NCI-H510A treated with DMSO at 0.1 percent for 48 hours (cell line): ENCODE results near the gene CCL5.

Experiments
- DNase-seq: peaks from one replicate; lab custom pipeline; 2025; lab: John Stamatoyannopoulos, UW

CCL5 gene

DNA sequence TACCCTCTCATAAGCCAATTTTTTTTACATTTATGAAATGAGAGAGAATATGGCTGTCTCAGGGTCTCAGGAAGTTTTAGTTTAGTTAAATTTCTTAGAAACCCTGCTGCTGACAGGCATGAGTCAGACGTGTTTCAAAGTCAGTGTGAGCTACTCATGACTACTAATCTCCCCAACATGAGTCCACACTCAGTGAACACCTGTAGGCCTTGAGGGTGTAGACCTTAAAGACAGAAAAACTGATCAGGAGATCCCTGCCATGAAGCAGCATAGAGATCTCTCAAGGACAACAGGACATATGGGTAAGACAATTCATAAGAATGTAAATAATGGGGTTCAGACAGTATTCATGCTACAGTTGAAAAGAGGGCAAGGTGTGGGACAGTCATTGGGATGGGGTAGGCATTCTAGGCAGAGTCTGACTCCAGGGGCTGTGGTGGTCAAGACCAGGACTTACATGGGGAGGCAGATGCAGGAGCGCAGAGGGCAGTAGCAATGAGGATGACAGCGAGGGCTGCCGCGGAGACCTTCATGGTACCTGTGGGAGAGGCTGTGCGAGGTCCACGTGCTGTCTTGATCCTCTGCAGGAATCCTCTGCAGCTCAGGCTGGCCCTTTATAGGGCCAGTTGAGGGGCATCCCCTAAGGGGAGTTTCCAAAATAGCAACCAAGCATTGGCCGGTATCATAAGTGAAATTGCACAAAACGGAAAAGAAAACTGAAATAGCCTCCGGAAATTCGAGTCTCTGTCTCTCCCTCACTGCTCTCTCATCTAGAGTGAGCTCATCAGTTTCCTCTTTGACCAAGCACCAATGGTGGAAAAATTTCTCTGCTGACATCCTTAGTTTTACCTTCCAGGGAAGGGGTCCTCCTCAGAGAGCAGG, at the start of gene CCL5:
Gene CCL5, minus strand, starts transcription at position 588 of the 882 bp plus-strand sequence.
- DNase-seq, result no peak

DNA sequence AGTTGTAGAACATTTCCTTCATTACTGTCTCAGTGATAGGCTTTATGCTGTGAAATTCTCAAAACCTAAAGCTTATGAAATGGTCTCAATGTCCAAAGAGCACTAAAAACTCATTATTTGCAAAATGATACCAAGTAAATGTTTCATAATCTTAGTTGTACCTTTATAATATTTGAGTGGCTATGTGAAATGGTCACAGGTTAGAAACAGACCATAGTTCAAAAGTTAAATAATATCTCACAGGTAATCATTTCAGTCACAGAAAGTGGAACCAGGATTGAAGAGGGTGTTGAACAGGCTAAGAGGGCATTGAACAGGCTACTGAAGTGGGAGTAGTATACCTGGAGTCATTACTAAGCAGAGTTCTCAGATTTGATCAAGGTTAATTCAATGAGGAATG, 47.6 kb upstream of the CCL5 start:
- DNase-seq, result no peak

DNA sequence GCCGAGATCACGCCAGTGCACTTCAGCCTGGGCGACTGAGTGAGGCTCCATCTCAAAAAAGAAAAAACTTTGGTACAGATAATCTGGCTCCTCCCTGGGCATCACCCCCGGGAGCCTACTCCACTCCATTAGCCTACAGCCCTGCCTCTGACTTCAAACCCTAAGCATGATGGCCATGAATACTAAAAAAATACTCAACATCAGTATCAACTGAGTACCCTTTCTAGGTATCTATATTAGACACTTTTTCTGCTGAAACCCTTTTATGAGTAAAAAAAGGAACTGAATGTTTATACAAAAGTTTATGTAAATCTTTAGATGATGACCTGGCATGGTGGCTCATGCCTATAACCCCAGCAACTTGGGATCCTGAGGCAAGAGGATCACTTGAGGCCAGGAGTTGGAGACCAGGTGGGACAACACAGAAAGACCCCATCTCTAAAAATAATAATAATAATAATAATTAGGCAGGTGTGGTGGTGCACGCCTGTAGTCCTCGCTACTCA, 43.5 kb upstream of the CCL5 start:
- no peak for DNase-seq

- no peak for DNase-seq
Observed at GRCh38 chr17:35920229-35920628, 40.1 kb upstream of the CCL5 start.

DNA sequence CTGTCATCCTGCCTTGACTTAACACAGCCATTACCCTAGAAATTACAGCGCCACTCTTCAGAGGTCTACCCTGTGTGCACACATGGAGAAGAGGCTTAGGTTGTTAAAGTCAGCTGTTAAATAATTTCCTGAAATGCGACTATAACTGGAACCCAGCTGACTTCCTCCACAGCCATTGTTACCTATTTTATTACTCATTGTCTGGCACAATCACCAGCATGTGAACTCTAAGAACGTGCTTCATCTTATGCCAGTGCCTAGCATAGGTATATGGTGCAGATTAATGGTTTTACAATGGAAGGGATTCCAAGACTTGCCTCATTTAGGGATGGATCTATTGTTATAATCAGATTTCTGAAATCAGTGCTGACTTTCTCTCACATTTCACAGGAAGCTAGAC, 38.5 kb upstream of the CCL5 start:
- no peak for DNase-seq

GRCh38 chr17:35917519-35918213, 37.5 kb upstream of the CCL5 start:
- DNase-seq, result no peak

GRCh38 chr17:35915153-35915964, 35.2 kb upstream of the CCL5 start:
- DNase-seq, result no peak

DNA sequence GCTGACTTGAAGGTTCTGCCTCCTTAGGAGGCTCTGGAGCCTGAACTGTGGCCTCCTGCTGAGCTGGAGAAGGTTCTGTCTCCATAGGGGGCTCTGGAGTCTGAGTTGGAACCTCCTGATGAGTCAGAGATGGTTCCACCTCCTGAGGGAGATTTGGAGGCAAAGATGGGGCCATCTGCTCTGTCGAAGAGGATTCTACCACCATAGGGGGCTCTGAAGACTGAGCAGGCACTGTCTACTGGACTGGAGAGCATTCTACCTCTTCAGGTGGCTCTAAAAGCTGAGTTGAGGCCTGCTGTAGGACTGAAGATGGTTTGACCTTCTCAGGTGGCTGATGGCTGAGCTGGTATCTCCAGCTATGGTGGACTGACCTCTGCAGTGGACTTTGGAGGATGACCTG, 34.2 kb upstream of the CCL5 start:
- DNase-seq, result no peak

DNA sequence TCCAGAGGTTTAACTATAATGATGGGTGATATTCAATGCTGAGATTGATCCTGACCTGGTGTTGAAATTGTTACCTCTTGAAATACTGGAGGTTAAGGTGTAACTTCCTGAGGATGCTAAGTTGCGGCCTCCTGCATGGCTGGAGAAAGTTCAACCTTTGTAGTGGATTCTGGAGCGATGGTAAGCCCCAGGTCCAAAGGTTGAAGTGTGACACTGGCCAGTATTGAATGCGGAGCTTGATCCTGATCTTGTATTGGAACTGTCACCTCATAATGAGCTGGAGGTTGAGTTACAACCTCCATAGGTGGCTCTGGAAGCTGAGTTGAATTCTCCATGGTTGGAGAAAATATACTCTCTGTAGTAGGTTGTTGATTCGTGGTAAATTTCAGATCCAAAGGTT, 33.4 kb upstream of the CCL5 start:
- no peak for DNase-seq

- no peak for DNase-seq
Observed at GRCh38 chr17:35912942-35913341, 32.8 kb upstream of the CCL5 start.

GRCh38 chr17:35912339-35912912, 32.3 kb upstream of the CCL5 start:
- DNase-seq, result no peak

- no peak for DNase-seq
Observed at GRCh38 chr17:35909408-35909807, 29.2 kb upstream of the CCL5 start.

DNA sequence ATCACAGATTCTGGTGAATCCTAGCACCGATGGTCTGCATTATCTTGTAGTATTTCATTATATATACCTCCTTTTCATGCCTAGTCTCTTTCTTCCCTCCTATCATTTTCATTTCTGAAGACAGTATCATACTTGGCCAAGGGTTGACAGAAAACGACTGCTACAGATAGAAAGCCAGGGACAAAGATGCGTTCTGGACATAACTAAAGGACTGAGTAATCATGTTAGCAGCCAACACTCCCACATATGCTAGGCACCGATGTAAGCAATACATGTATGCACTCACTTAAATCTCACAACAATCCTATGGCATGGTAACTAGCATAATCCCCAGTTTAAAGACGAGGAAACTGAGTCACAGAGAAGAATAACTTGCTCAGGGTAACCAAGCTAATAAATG, 27.5 kb upstream of the CCL5 start:
- no peak for DNase-seq

- no peak for DNase-seq
Observed at GRCh38 chr17:35906926-35907637, 26.9 kb upstream of the CCL5 start.

GRCh38 chr17:35906191-35906925, 26.2 kb upstream of the CCL5 start:
- DNase-seq, result no peak

- no peak for DNase-seq
Observed at GRCh38 chr17:35903451-35903850, 23.3 kb upstream of the CCL5 start.

- DNase-seq, result no peak
Observed at GRCh38 chr17:35901631-35902175, 21.5 kb upstream of the CCL5 start.

DNA sequence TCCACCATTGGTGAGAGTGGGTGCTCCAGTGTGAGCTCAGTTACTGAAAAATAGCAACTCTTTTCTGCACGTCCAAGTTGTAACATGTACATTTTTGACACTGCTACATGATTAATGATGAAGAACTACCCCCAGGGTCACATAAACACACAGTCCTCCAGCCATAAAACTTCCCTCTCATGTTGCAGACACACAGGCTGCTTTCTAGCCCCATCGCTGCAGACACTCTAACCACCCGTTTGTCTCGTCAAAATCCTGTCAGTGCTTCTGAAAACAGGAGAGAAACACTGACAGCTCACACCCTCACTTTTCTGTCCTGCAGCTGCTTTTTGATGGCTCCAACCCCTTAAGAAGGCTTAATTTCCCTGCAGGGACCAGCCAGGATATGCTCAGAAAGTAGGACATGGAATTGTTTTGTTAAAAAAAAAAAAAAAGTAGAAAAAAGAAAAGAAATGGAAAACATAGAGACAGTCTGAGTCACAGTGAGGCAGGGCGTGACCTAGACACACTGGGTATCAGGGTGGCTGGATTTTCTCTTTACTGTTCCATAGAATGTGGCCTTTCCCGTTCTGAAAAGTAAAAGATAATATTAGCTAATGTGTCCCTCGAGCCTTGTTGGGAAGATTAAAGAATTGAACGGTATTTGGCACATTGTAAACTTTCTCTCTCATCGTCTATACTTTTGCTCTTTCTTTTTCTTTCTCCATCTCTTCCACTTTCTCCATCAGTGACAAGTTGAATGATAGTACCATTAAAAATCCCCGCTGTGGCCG, 20.7 kb upstream of the CCL5 start:
- no peak for DNase-seq

DNA sequence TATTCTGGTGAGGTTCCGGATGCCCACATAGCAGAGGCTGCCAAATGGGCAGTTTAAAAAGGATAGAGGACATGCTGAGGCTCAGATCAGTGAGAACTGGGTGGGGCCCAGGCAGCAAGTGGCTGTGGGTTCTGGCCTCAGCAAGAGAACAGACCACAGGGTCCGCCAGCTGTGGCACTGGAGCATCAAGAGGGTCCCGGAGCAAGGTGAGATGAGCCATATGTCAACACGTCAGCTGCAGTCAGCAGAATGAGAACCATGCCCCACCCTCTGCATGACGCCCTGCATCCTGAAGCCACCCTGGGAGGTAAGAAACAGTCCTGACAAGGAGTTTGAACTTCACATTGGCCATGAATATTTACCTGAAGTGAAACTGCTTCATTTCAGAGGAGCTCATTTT, 20.1 kb upstream of the CCL5 start:
- no peak for DNase-seq
